Stomach (tissue), 4 donors: ENCODE results near the gene SPC25.

Source experiments
- EP300 ChIP-seq: sonication (generic); formaldehyde crosslinking; IDR thresholded peaks from one replicate; pipeline ENCODE4 v1.6.1; 2017; ENCODE audit warnings: antibody characterized with exemption
- POLR2A ChIP-seq, 4 donors: fragments of 450-650 bp; IDR thresholded peaks; one replicate each; pipeline ENCODE4 v1.6.1; 2016; ENCODE audit warnings: antibody characterized with exemption in 4 of 4, control low read depth in 2 of 4, mild to moderate bottlenecking in 1 of 4, moderate library complexity in 1 of 4
- POLR2AphosphoS5 ChIP-seq, 3 donors: sonication (generic); formaldehyde crosslinking; IDR thresholded peaks; one replicate each; pipeline ENCODE4 v1.6.1; 2016; ENCODE audit warnings: antibody characterized with exemption in 3 of 3
- TF ChIP-seq, protein P1 (sequence below), 7 experiments: fragments of 450-650 bp in 4 of 7; fragments of 200-600 bp in 3 of 7; sonication (generic) in 3 of 7; IDR thresholded peaks; one replicate each; pipeline ENCODE4 v1.5.1; 2016 to 2019; ENCODE audit warnings: antibody characterized with exemption in 7 of 7, control low read depth in 2 of 7, mild to moderate bottlenecking in 1 of 7

- no peak for TF ChIP-seq EP300
- no peak for TF ChIP-seq POLR2AphosphoS5 (IDR thresholded peaks at IDR 0.05)
- TF ChIP-seq, protein P1, sequence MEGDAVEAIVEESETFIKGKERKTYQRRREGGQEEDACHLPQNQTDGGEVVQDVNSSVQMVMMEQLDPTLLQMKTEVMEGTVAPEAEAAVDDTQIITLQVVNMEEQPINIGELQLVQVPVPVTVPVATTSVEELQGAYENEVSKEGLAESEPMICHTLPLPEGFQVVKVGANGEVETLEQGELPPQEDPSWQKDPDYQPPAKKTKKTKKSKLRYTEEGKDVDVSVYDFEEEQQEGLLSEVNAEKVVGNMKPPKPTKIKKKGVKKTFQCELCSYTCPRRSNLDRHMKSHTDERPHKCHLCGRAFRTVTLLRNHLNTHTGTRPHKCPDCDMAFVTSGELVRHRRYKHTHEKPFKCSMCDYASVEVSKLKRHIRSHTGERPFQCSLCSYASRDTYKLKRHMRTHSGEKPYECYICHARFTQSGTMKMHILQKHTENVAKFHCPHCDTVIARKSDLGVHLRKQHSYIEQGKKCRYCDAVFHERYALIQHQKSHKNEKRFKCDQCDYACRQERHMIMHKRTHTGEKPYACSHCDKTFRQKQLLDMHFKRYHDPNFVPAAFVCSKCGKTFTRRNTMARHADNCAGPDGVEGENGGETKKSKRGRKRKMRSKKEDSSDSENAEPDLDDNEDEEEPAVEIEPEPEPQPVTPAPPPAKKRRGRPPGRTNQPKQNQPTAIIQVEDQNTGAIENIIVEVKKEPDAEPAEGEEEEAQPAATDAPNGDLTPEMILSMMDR (IDR thresholded peaks at IDR 0.05) = no peak
- no peak for TF ChIP-seq POLR2A (IDR thresholded peaks at IDR 0.05)
Observed at GRCh38 chr2:168884975-168885374, 5.3 kb downstream of the SPC25 start.
